Muscle of leg (tissue), 11 donors: ENCODE results near the gene SH3TC2. TPM values are rescaled to one million over a fixed set of nuclear protein-coding genes. Genes with fewer than 3 reads are reported as not detected.

Experiments used
- DNase-seq: peaks from one replicate; pipeline ENCODE4 v3.0.0; 2013
- H3K27ac ChIP-seq: one replicate; pipeline ENCODE4 v1.5.1; 2013; ENCODE audit warnings: mild to moderate bottlenecking, low read length, control low read depth
- H3K27me3 ChIP-seq: one replicate; pipeline ENCODE4 v1.6.1; 2013; ENCODE audit warnings: low read length; ENCODE audit not compliant: control insufficient read depth, insufficient read depth
- H3K36me3 ChIP-seq: one replicate; pipeline ENCODE4 v1.6.1; 2013; ENCODE audit warnings: low read length; ENCODE audit not compliant: control insufficient read depth, insufficient read depth
- H3K4me1 ChIP-seq: one replicate; pipeline ENCODE4 v1.6.1; 2013; ENCODE audit warnings: low read length; ENCODE audit not compliant: control insufficient read depth, insufficient read depth
- H3K4me3 ChIP-seq: one replicate; pipeline ENCODE4 v1.5.1; 2013; ENCODE audit warnings: low read length, control low read depth
- H3K9me3 ChIP-seq: replicated peaks from 2 replicates; pipeline ENCODE4 v1.6.1; 2013; ENCODE audit warnings: low read depth, low read length; ENCODE audit not compliant: control insufficient read depth
- WGBS: methylation state at CpG from one replicate; pipeline ENCODE4 v1.1.5; 2013; ENCODE audit warnings: missing lambda C conversion rate; ENCODE audit not compliant: insufficient coverage; 5-methylcytosine and 5-hydroxymethylcytosine counted together
- polyA plus RNA-seq, 8 donors: library from polyadenylated mRNA; unstranded; fragments of 120-200 nt; gene quantifications; one replicate each; pipeline versions ENCODE4 v1.2.1 to v1.2.3, GENCODE V29; 2013; ENCODE audit warnings: inconsistent platforms in 1 of 8, low replicate concordance in 1 of 8; ENCODE audit not compliant: insufficient read length in 8 of 8, insufficient read depth in 1 of 8
- total RNA-seq: library from RNA; stranded (reverse); fragments of 120-200 nt; gene quantifications from one replicate; pipeline ENCODE4 v1.2.4, GENCODE V29; 2013

SH3TC2 gene
- total and polyA plus RNA-seq, 9 donors, result 0.84 to 3.0 (median 1.6) TPM

DNA sequence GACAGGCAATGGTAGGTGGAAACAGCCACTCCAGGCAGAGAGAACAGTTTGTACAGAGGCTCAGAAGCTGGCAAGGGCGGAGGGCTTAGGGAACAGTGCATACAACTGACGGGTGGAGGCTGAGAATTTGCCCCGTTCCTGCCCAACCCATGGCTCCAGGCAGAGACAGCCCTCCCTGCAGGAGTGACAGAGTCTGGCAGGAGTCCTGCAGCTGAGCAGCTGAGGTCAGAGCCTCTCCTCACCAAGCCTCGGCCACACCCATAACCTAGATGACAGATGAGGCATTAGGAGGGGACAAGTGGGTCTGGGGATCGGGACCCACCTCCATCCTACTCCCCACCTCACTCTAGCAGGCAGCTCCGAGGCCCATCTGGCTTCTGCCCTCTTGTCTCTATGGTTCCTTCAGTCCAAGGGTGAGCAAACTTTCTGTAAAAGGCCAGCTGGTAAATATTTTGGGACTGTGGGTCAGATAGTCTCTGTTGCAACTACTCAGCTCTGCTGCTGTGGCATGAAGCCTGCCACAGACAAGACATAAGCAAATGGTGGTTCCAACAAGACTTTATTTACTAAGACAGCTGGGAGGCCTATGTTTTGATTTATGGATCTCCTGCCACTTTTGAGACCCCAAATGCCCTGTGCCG is 83.7 kb downstream of the SH3TC2 start:
- H3K27me3 ChIP-seq, result no peaks in the 10 kb centered on the region
- H3K4me3 ChIP-seq, result no peak overlapping the region
- H3K36me3 ChIP-seq, result no peaks in the 10 kb centered on the region
- DNase-seq, result peak; percentile 68
- no peaks in the 10 kb centered on the region for H3K9me3 ChIP-seq
- H3K4me1 ChIP-seq, result peaks cover 29% of the 10 kb centered on the region
- H3K27ac ChIP-seq, result peak overlapping the region; percentile 70
- WGBS, result 55% methylated on average over 3 of the region's 7 CpGs

DNA sequence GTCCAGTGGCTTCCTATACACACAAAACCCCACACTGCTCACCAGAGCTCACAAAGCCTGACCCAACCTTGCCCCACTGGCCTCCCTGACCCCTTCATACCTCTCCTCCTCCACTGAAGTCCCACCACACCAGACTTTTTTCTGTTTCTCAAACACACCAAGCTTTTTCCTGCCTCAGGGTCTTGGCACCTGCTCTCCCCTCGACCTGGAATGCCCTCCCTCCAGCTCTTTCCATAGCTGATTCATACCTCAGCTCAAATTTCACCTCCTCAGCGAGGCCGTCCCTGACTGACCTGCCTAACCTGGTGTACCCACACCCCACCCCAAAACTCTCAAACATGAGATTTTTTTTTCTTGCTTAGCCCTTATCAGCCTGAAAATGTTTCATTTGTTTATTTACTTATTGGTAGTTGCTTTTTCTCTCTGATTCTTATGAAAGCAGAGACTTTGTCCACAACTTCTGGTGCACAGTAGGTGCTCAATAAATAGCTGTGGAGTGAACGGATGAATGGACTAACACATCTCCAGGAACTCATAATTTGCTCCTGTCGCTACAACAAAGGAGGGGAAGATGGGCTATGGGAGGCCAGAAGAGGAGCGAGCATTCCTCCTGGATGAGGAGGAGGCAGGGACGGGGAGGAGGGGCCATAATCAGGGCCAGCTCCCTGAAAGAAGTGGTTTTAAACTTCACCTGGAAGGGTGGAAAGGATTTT is 84.3 kb downstream of the SH3TC2 start:
- peaks cover 33% of the 10 kb centered on the region for H3K4me1 ChIP-seq
- H3K4me3 ChIP-seq, result no peak overlapping the region
- no peaks in the 10 kb centered on the region for H3K9me3 ChIP-seq
- peak overlapping the region; percentile 70 for H3K27ac ChIP-seq
- H3K27me3 ChIP-seq, result no peaks in the 10 kb centered on the region
- WGBS, result 67% methylated on average over 5 of the region's 7 CpGs
- no peaks in the 10 kb centered on the region for H3K36me3 ChIP-seq
- no peak for DNase-seq

DNA sequence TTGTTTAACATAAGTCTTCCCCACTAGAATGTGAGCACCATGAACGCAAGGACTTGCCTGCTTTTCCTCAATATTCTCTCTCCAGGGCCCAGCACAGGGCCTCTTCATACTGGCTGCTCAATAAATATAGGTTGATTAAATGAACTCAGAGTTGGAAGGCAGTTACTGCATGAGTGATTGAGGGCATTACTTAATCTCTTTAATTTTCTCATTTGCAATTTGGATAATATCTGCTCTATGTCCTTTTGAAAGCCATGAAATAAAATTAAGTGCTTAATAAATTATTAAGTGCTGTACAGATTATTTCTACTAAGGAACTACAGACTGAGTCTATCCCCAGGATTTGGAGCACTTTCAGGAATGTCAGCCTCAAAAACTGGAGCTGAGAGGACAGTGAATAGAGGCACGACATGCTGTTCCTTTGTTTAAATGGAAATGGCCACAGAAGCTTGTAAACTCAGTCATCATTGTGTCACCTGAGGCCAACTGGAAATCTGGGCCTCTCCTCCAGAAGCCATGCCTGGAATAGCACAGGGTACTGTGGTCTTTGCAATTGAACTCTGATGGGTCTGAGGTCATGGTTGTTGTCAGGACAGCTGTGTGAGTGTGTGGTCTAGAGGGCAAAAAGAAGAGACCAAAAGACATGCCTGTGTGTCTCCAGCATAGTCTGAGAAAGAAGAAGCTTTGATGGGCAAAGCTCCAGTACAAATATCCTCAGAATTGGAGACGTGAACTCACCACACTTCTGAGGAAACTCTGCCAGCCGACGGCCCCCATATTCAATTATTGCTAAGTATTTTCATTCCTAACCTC is 86.1 kb downstream of the SH3TC2 start:
- H3K4me1 ChIP-seq, result peaks cover 45% of the 10 kb centered on the region
- no peaks in the 10 kb centered on the region for H3K9me3 ChIP-seq
- no peak overlapping the region for H3K4me3 ChIP-seq
- H3K27me3 ChIP-seq, result no peaks in the 10 kb centered on the region
- peak overlapping the region; percentile 26 for H3K27ac ChIP-seq
- peak; percentile 37 for DNase-seq
- no peaks in the 10 kb centered on the region for H3K36me3 ChIP-seq
- WGBS, result 59% methylated on average over 3 of the region's 5 CpGs

DNA sequence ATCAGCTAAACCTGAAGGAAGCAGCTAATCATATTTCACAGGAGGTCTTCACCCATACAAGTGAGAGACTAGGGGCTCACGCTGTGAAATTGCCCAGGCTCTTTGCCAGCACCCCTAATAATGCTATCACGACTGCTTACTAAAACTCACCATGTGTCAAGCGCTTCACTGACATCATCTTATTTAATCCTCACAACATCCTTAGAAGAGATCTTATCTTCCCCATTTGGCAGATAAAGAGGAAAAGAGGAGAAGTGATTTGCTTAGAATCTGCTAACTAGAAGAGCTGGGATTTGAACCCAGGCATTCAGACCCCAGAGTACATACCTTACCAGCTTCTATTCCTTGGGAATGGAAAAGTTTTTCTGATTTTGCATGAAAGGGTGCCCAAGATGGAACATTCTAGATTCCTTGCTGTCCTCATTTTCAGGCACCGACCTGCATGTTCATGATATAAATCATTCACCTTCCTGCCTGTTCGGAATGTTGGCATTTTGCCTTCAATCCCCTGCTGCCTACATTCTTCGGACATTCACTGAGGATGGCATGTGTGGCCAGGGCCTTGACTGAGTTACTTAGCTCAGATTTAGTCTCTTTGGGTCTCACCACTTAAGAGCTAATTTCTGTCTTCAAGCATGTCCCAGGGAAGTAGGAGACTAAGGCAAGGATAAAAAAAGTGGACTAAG is 88.1 kb downstream of the SH3TC2 start:
- DNase-seq, result no peak
- no peaks in the 10 kb centered on the region for H3K27me3 ChIP-seq
- no peak overlapping the region for H3K27ac ChIP-seq
- H3K4me1 ChIP-seq, result peaks cover 55% of the 10 kb centered on the region
- no peak overlapping the region for H3K4me3 ChIP-seq
- WGBS, result 63% methylated on average over 5 of the region's 6 CpGs
- no peaks in the 10 kb centered on the region for H3K36me3 ChIP-seq
- H3K9me3 ChIP-seq, result no peaks in the 10 kb centered on the region

DNA sequence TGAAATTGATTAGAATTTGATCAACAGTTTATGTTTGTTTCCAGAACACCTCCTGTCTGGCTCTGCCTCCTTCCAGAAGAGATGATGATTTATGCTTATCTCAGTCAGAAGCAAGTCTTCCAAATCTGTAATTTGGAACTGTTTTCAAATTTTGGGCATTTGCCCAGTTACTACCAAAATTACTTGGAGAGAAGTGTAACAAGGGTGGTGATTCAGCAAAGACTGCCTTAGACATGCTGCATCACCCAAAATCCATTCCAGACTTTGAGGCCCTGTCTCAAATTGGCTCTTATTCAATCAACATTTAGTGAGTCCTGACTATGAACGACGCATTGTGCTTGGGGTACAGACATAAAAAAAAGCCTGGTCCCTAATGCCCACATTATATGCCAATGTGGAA is 89.4 kb downstream of the SH3TC2 start:
- peak overlapping the region; percentile 62 for H3K27ac ChIP-seq
- no peaks in the 10 kb centered on the region for H3K27me3 ChIP-seq
- no CpG with 5 or more reads among the region's 2 CpGs for WGBS
- DNase-seq, result peak; percentile 26
- H3K9me3 ChIP-seq, result no peaks in the 10 kb centered on the region
- peaks cover 56% of the 10 kb centered on the region for H3K4me1 ChIP-seq
- no peak overlapping the region for H3K4me3 ChIP-seq
- H3K36me3 ChIP-seq, result no peaks in the 10 kb centered on the region

DNA sequence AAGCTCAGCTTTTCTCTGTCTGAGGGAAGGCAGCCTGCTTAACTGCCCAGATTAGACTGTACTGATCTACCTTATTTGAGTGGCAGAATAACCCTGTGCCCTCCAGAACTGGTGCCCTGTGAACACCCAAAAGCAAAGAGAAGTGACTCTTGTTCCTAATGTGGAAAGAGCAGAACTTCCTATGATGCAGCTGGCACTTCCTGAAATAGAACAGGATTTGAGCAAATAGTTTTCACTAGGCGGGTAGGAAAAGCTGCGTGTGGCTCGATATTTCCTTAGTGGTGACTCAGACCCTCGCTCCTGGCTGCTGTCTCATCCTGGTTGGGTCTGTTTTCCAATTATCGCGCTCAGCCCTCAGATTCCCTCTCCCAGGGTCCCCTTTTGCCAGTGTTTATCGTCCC is 89.9 kb downstream of the SH3TC2 start:
- peak; percentile 80 for DNase-seq
- Histone ChIP-seq H3K9me3 (no peaks in the 10 kb centered on the region), H3K27me3 (no peaks in the 10 kb centered on the region), H3K27ac (peak overlapping the region; percentile 62), H3K4me3 (no peak overlapping the region), H3K4me1 (peaks cover 55% of the 10 kb centered on the region), H3K36me3 (no peaks in the 10 kb centered on the region)
- WGBS, result 39% methylated on average over 6 of the region's 7 CpGs

DNA sequence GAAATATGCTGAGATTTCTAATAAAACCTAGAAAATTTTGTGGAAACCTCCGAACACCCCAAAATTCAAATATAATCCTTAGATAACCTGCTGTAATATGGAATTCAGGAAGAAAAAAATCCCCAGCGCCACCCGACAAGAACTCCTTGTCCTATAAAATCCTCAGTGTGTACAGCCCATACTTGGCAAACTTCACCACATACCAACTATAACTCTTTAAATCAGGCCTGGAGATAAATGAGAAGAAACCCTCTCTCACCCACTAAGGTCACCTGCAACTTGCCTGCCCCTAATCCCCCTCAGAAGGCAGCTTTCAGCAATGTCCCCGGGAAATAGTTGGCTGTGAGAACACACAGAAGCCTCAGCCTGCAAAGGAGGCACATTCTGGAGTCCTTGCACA is 90.5 kb downstream of the SH3TC2 start:
- H3K4me3 ChIP-seq, result no peak overlapping the region

DNA sequence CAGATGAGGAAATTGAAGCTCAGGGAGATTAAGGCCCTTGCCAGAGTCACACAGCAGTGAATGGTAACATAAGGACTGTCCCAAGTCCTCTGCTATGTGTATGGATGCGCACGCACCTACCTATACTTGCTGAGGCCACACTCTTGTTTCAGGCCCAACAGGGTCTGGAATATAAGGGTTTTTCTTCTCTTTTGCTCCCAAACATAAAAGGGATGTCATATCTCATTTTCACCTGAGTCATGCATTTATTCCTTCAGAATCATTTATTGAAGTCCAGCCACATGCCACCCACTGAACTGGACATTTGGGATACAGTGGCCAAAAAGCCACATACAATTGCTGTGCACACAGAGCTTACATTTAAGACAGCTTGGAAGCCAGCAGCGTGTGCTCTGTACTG is 92.0 kb downstream of the SH3TC2 start:
- H3K27ac ChIP-seq, result no peak overlapping the region

More for the DNA sequence above, 90.5 kb downstream of the SH3TC2 start:
- Histone ChIP-seq H3K27me3 (no peaks in the 10 kb centered on the region), H3K4me1 (peaks cover 59% of the 10 kb centered on the region), H3K9me3 (no peaks in the 10 kb centered on the region), H3K36me3 (no peaks in the 10 kb centered on the region), H3K27ac (peak overlapping the region; percentile 62)
- 40% methylated on average over 1 of the region's 4 CpGs for WGBS
- DNase-seq, result no peak

DNA sequence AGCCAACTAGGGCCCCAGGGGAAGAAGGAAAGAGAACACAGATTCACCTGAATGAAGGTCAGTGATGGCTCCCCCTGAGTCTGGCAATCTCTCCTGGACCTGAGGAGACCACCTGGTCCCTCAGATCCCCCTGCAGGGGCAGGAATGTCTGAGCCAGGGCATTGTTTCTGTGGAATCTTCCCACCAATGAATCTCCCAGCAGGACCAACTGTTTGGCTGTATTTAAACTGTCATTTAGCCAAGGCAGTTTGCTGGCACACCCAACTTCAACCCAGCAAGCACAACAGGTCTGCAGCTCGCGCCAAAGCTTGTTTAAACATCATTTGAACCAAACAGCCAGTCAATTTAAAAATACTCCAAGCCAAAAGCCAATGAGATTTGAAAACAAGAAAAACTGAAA is 92.6 kb downstream of the SH3TC2 start:
- Histone ChIP-seq H3K4me3 (no peak overlapping the region), H3K27ac (peak overlapping the region; percentile 26), H3K9me3 (no peaks in the 10 kb centered on the region), H3K4me1 (peaks cover 69% of the 10 kb centered on the region), H3K27me3 (no peaks in the 10 kb centered on the region), H3K36me3 (no peaks in the 10 kb centered on the region)
- WGBS, result no CpG with 5 or more reads among the region's 2 CpGs
- DNase-seq, result peak; percentile 84

More for the DNA sequence above, 92.0 kb downstream of the SH3TC2 start:
- H3K4me1 ChIP-seq, result peaks cover 63% of the 10 kb centered on the region
- no peaks in the 10 kb centered on the region for H3K9me3 ChIP-seq
- H3K27me3 ChIP-seq, result no peaks in the 10 kb centered on the region
- H3K36me3 ChIP-seq, result no peaks in the 10 kb centered on the region
- H3K4me3 ChIP-seq, result no peak overlapping the region
- DNase-seq, result no peak
- 88% methylated on average over 1 of the region's 3 CpGs for WGBS

DNA sequence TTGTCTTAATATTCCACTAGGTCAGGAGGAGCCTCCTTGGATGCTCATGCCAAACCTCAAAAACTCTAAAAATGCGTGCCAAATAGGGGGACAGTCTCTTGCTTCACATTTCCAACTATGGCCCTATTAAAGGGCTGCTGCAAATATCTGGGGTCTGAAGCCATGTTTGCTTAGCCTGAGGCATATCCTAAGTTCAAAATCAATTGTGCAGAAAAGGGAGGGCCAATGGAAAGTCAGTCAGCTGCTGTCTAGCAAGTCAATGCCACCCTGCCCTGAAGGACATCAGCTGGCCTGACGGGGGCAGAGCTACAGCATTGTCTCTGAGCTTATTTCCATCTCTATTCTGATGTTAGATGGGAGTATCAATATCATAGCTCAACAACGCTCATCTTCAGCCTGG is 93.6 kb downstream of the SH3TC2 start:
- no peaks in the 10 kb centered on the region for H3K36me3 ChIP-seq
- no peak overlapping the region for H3K4me3 ChIP-seq
- no CpG with 5 or more reads among the region's 3 CpGs for WGBS
- peaks cover 71% of the 10 kb centered on the region for H3K4me1 ChIP-seq
- no peaks in the 10 kb centered on the region for H3K9me3 ChIP-seq
- H3K27ac ChIP-seq, result no peak overlapping the region
- H3K27me3 ChIP-seq, result no peaks in the 10 kb centered on the region
- DNase-seq, result no peak
